Measurements from ENCODE around the gene PGAP2.

The PGAP2 gene

DNA sequence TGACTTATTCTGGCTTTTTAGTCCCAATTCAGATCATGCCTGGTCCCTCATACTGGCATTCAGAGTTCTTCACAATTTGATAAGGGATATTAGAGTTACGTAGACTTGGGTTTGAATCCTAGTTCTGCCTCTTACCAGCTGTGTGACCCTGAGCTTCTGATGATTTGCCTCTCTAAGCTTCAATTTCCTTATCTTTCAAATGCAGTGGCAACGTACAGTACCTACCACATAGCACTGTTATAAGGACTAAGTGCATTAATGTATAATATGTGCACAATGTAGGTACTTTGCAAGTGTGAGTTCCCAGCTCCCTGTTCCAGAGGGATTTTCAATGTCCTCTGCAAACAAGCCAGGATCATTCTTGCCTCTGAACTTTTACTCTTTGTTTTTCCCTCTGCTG, 25.1 kb downstream of the PGAP2 start:
- Histone ChIP-seq H3K9me3 (replicated peaks; ENCODE audit: insufficient read depth, low read length) (no peaks in the 10 kb centered on the region), H3K79me2 (ENCODE audit: low read length) (peaks cover 86% of the 10 kb centered on the region), H3K27ac (ENCODE audit: low read length) (no peak overlapping the region), H4K20me1 (ENCODE audit: insufficient read depth, low read length) (0 out of 2 replicates have a peak, but pooled peaks cover 10% of the 10 kb centered on the region), H3K4me2 (ENCODE audit: low read depth, low read length) (no peak overlapping the region), H3K9me2 (replicated peaks; ENCODE audit: insufficient read depth, low read length) (no peaks in the 10 kb centered on the region), H3K27me3 (replicated peaks; ENCODE audit: insufficient read depth, low read length) (no peaks in the 10 kb centered on the region), H2AFZ (ENCODE audit: low read length) (no peak overlapping the region), H3K4me3 (ENCODE audit: low read length) (no peak overlapping the region), H3F3A (ENCODE audit: insufficient read depth, low read length) (no peaks in the 10 kb centered on the region), H3K36me3 (replicated peaks; ENCODE audit: insufficient read depth, low read length) (peaks cover 4% of the 10 kb centered on the region; the same call in 1 of the 2 replicates), H3K4me1 (ENCODE audit: low read length) (peaks cover 15% of the 10 kb centered on the region), H3K9ac (ENCODE audit: low read length) (no peak overlapping the region)
- TF ChIP-seq, protein P1, sequence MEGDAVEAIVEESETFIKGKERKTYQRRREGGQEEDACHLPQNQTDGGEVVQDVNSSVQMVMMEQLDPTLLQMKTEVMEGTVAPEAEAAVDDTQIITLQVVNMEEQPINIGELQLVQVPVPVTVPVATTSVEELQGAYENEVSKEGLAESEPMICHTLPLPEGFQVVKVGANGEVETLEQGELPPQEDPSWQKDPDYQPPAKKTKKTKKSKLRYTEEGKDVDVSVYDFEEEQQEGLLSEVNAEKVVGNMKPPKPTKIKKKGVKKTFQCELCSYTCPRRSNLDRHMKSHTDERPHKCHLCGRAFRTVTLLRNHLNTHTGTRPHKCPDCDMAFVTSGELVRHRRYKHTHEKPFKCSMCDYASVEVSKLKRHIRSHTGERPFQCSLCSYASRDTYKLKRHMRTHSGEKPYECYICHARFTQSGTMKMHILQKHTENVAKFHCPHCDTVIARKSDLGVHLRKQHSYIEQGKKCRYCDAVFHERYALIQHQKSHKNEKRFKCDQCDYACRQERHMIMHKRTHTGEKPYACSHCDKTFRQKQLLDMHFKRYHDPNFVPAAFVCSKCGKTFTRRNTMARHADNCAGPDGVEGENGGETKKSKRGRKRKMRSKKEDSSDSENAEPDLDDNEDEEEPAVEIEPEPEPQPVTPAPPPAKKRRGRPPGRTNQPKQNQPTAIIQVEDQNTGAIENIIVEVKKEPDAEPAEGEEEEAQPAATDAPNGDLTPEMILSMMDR (IDR thresholded peaks at IDR 0.05; ENCODE audit: low read length) = no peak
- TF ChIP-seq EZH2 (optimal IDR thresholded peaks at IDR 0.05; ENCODE audit: low read depth, low read length) (no peak), EZH2phosphoT487 (IDR thresholded peaks at IDR 0.05; ENCODE audit: low read length) (no peak)
- DNase-seq = no peak

DNA sequence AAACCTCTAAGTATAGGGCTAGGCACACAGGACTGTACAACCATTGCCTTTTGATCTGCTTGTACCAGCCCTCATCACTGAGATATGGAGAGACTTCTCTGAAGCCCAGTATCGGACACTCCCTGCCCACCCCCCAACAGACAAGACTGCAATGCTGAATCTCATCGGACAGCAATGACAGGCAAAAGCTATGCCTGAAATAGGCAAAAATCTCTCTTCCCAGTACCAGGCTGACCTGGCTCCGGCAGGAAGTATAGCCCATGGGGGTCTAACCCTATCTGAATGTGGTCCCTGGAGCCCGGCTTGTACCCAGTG, 25.9 kb downstream of the PGAP2 start:
- Histone ChIP-seq H2AFZ (ENCODE audit: low read length) (no peak overlapping the region), H4K20me1 (ENCODE audit: insufficient read depth, low read length) (0 out of 2 replicates have a peak, but pooled peaks cover 10% of the 10 kb centered on the region), H3F3A (ENCODE audit: insufficient read depth, low read length) (no peaks in the 10 kb centered on the region), H3K79me2 (ENCODE audit: low read length) (peaks cover 94% of the 10 kb centered on the region), H3K27ac (ENCODE audit: low read length) (no peak overlapping the region), H3K27me3 (replicated peaks; ENCODE audit: insufficient read depth, low read length) (no peaks in the 10 kb centered on the region), H3K4me3 (ENCODE audit: low read length) (no peak overlapping the region), H3K36me3 (replicated peaks; ENCODE audit: insufficient read depth, low read length) (peaks cover 4% of the 10 kb centered on the region; the same call in 1 of the 2 replicates), H3K4me2 (ENCODE audit: low read depth, low read length) (no peak overlapping the region), H3K4me1 (ENCODE audit: low read length) (peaks cover 22% of the 10 kb centered on the region), H3K9ac (ENCODE audit: low read length) (no peak overlapping the region), H3K9me3 (replicated peaks; ENCODE audit: insufficient read depth, low read length) (no peaks in the 10 kb centered on the region), H3K9me2 (replicated peaks; ENCODE audit: insufficient read depth, low read length) (no peaks in the 10 kb centered on the region)
- TF ChIP-seq, protein P1 (IDR thresholded peaks at IDR 0.05; ENCODE audit: low read length) = no peak
- TF ChIP-seq EZH2 (optimal IDR thresholded peaks at IDR 0.05; ENCODE audit: low read depth, low read length) (no peak), EZH2phosphoT487 (IDR thresholded peaks at IDR 0.05; ENCODE audit: low read length) (no peak)
- DNase-seq = no peak

DNA sequence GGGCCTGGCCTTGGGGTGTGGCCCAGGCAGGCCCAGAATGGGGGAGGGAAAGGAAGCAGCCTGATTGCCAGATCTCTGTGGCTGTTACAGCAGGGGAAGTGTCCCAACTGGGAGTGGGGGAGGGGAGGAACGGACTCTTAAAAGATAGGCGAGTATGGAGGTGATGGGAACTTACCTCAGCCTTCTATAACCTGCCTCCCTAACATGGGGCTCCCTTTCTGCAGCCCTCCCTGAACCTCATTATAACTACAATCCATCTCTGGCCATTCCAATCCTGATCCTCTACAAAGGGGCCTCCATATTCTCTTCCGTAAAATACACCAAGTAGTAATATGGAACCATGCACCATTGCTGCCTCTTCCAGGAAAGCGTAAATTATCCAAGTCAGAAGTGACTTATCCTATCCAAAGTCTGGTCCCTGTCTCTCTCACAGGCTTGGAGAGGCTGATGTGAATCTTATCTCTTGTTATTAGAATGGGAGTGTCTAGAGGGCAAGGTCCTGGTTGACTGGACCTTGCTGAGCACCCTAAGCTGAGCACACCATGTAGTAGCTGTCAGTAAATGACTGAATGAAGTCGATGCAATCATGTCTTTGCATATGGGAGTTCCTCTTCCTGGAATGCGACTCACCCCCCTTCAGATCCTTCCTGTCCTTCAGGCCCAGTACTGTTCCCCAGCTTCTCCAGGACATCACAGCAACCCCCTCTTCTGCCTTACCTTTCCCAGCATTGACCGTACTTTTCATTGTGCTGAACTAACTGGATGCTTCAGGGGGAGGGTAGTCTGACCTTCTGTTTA, 26.5 kb downstream of the PGAP2 start:
- Histone ChIP-seq H3F3A (ENCODE audit: insufficient read depth, low read length) (no peaks in the 10 kb centered on the region), H3K4me3 (ENCODE audit: low read length) (no peak overlapping the region), H2AFZ (ENCODE audit: low read length) (no peak overlapping the region), H3K27me3 (replicated peaks; ENCODE audit: insufficient read depth, low read length) (no peaks in the 10 kb centered on the region), H3K4me1 (ENCODE audit: low read length) (peaks cover 27% of the 10 kb centered on the region), H3K79me2 (ENCODE audit: low read length) (peaks cover 99% of the 10 kb centered on the region), H3K36me3 (replicated peaks; ENCODE audit: insufficient read depth, low read length) (peaks cover 3% of the 10 kb centered on the region; the same call in 1 of the 2 replicates), H3K4me2 (ENCODE audit: low read depth, low read length) (no peak overlapping the region), H3K9ac (ENCODE audit: low read length) (no peak overlapping the region), H3K27ac (ENCODE audit: low read length) (no peak overlapping the region), H3K9me3 (replicated peaks; ENCODE audit: insufficient read depth, low read length) (no peaks in the 10 kb centered on the region), H4K20me1 (ENCODE audit: insufficient read depth, low read length) (0 out of 2 replicates have a peak, but pooled peaks cover 10% of the 10 kb centered on the region), H3K9me2 (replicated peaks; ENCODE audit: insufficient read depth, low read length) (no peaks in the 10 kb centered on the region)
- no peak for DNase-seq
- TF ChIP-seq EZH2 (optimal IDR thresholded peaks at IDR 0.05; ENCODE audit: low read depth, low read length) (no peak), EZH2phosphoT487 (IDR thresholded peaks at IDR 0.05; ENCODE audit: low read length) (no peak)
- TF ChIP-seq, protein P1 (IDR thresholded peaks at IDR 0.05; ENCODE audit: low read length) = no peak

All from MM.1S (cell line).